BLaER1 (cell line): ENCODE data around the gene SLC22A17.
"Not testable (repeated sequence)": the region's sequence is repeated elsewhere in the genome, so short reads cannot be mapped to it uniquely, and the experiment has no call there.

Experiments used
- H3K27ac ChIP-seq: shearing (Covaris generic); formaldehyde crosslinking; 2 replicates; pipeline ENCODE4 v1.8.1; 2022
- H3K27me3 ChIP-seq: shearing (Covaris generic); formaldehyde crosslinking; 2 replicates; pipeline ENCODE4 v1.8.1; 2022
- H3K36me3 ChIP-seq: shearing (Covaris generic); formaldehyde crosslinking; 2 replicates; pipeline ENCODE4 v1.8.1; 2022
- H3K4me1 ChIP-seq: shearing (Covaris generic); formaldehyde crosslinking; 2 replicates; pipeline ENCODE4 v1.8.1; 2022
- H3K4me2 ChIP-seq: shearing (Covaris generic); formaldehyde crosslinking; 2 replicates; pipeline ENCODE4 v1.8.1; 2022
- H3K4me3 ChIP-seq: shearing (Covaris generic); formaldehyde crosslinking; 2 replicates; pipeline ENCODE4 v1.8.1; 2022
- H3K9ac ChIP-seq: shearing (Covaris generic); formaldehyde crosslinking; 2 replicates; pipeline ENCODE4 v1.8.1; 2022
- H3K9me3 ChIP-seq: shearing (Covaris generic); formaldehyde crosslinking; 2 replicates; pipeline ENCODE4 v1.8.1; 2022
- H4K20me1 ChIP-seq: shearing (Covaris generic); formaldehyde crosslinking; 2 replicates; pipeline ENCODE4 v1.8.1; 2022
- Cebpa-rat ChIP-seq: shearing (Covaris generic); IDR thresholded peaks from 2 replicates; pipeline ENCODE4 v1.8.1; 2022

The SLC22A17 gene

GRCh38 chr14:23346693-23347405 is 5.8 kb downstream of the SLC22A17 start:
- H3K4me1 ChIP-seq: no peaks in the 10 kb centered on the region
- no peak for TF ChIP-seq Cebpa-rat
- no peak overlapping the region for H3K4me2 ChIP-seq
- H3K27me3 ChIP-seq: no peaks in the 10 kb centered on the region
- H3K27ac ChIP-seq: no peak overlapping the region
- no peak overlapping the region for H3K4me3 ChIP-seq
- H4K20me1 ChIP-seq: no peaks in the 10 kb centered on the region
- H3K9ac ChIP-seq: no peak overlapping the region
- peaks cover 8% of the 10 kb centered on the region for H3K9me3 ChIP-seq
- no peaks in the 10 kb centered on the region for H3K36me3 ChIP-seq

GRCh38 chr14:23345987-23346692 is 6.5 kb downstream of the SLC22A17 start:
- peaks cover 12% of the 10 kb centered on the region for H3K9me3 ChIP-seq
- no peaks in the 10 kb centered on the region for H3K4me1 ChIP-seq
- H3K27me3 ChIP-seq: no peaks in the 10 kb centered on the region
- no peak overlapping the region for H3K4me2 ChIP-seq
- H3K36me3 ChIP-seq: no peaks in the 10 kb centered on the region
- H3K4me3 ChIP-seq: no peak overlapping the region
- no peak for TF ChIP-seq Cebpa-rat
- no peak overlapping the region for H3K27ac ChIP-seq
- H3K9ac ChIP-seq: no peak overlapping the region
- H4K20me1 ChIP-seq: no peaks in the 10 kb centered on the region

- Histone ChIP-seq H3K9ac (no peak overlapping the region), H3K27ac (no peak overlapping the region), H3K4me2 (no peak overlapping the region), H4K20me1 (no peaks in the 10 kb centered on the region), H3K4me1 (no peaks in the 10 kb centered on the region), H3K9me3 (peaks cover 29% of the 10 kb centered on the region), H3K36me3 (no peaks in the 10 kb centered on the region), H3K27me3 (no peaks in the 10 kb centered on the region), H3K4me3 (no peak overlapping the region)
- no peak for TF ChIP-seq Cebpa-rat
Measured at GRCh38 chr14:23344481-23344880, 8.2 kb downstream of the SLC22A17 start.

GRCh38 chr14:23339506-23340268 is 13.0 kb downstream of the SLC22A17 start:
- Histone ChIP-seq H3K4me2 (no peak overlapping the region), H3K27me3 (no peaks in the 10 kb centered on the region), H3K9ac (no peak overlapping the region), H3K27ac (no peak overlapping the region), H3K36me3 (no peaks in the 10 kb centered on the region), H3K4me3 (no peak overlapping the region), H3K9me3 (peaks cover 43% of the 10 kb centered on the region), H4K20me1 (no peaks in the 10 kb centered on the region), H3K4me1 (no peaks in the 10 kb centered on the region)
- TF ChIP-seq Cebpa-rat: no peak

- no peaks in the 10 kb centered on the region for H3K4me1 ChIP-seq
- no peaks in the 10 kb centered on the region for H3K36me3 ChIP-seq
- H3K27me3 ChIP-seq: no peaks in the 10 kb centered on the region
- TF ChIP-seq Cebpa-rat: no peak
- no peak overlapping the region for H3K4me3 ChIP-seq
- no peaks in the 10 kb centered on the region for H4K20me1 ChIP-seq
- H3K9me3 ChIP-seq: peaks cover 25% of the 10 kb centered on the region
- no peak overlapping the region for H3K9ac ChIP-seq
- no peak overlapping the region for H3K4me2 ChIP-seq
- no peak overlapping the region for H3K27ac ChIP-seq
Measured at GRCh38 chr14:23335623-23336022, 17.1 kb downstream of the SLC22A17 start.

GRCh38 chr14:23327947-23328744 is 24.5 kb downstream of the SLC22A17 start:
- no peak overlapping the region for H3K27ac ChIP-seq
- no peak overlapping the region for H3K4me2 ChIP-seq
- no peak overlapping the region for H3K4me3 ChIP-seq
- H3K9ac ChIP-seq: no peak overlapping the region
- H3K4me1 ChIP-seq: peaks cover 20% of the 10 kb centered on the region
- peaks cover 36% of the 10 kb centered on the region for H4K20me1 ChIP-seq
- no peaks in the 10 kb centered on the region for H3K9me3 ChIP-seq
- no peak for TF ChIP-seq Cebpa-rat
- H3K27me3 ChIP-seq: no peaks in the 10 kb centered on the region
- peaks cover 37% of the 10 kb centered on the region for H3K36me3 ChIP-seq

GRCh38 chr14:23326491-23327332 is 26.0 kb downstream of the SLC22A17 start:
- H3K4me1 ChIP-seq: peaks cover 26% of the 10 kb centered on the region
- no peak for TF ChIP-seq Cebpa-rat
- no peak overlapping the region for H3K9ac ChIP-seq
- no peaks in the 10 kb centered on the region for H3K9me3 ChIP-seq
- H3K27ac ChIP-seq: no peak overlapping the region
- no peak overlapping the region for H3K4me3 ChIP-seq
- peaks cover 40% of the 10 kb centered on the region for H3K36me3 ChIP-seq
- peaks cover 48% of the 10 kb centered on the region for H4K20me1 ChIP-seq
- no peaks in the 10 kb centered on the region for H3K27me3 ChIP-seq
- H3K4me2 ChIP-seq: no peak overlapping the region

GRCh38 chr14:23325746-23326145 is 26.9 kb downstream of the SLC22A17 start:
- Histone ChIP-seq H3K4me1 (peaks cover 26% of the 10 kb centered on the region), H4K20me1 (peaks cover 48% of the 10 kb centered on the region), H3K36me3 (peaks cover 40% of the 10 kb centered on the region)
- H3K9me3 ChIP-seq, H3K4me2 ChIP-seq, H3K27me3 ChIP-seq, H3K4me3 ChIP-seq, H3K9ac ChIP-seq, H3K27ac ChIP-seq: not testable (repeated sequence)

- Histone ChIP-seq H3K4me3 (no peak overlapping the region), H3K27me3 (no peaks in the 10 kb centered on the region), H3K4me2 (peak overlapping the region; percentile 91), H4K20me1 (peaks cover 48% of the 10 kb centered on the region), H3K4me1 (peaks cover 34% of the 10 kb centered on the region), H3K9ac (peak overlapping the region; percentile 47; the same call in 1 of the 2 replicates), H3K9me3 (no peaks in the 10 kb centered on the region), H3K36me3 (peaks cover 40% of the 10 kb centered on the region), H3K27ac (no peak overlapping the region)
- no peak for TF ChIP-seq Cebpa-rat
Measured at GRCh38 chr14:23324993-23325392, 27.7 kb downstream of the SLC22A17 start.
